ENCODE results near the gene HHAT.

HHAT gene

GRCh38 chr1:210469441-210469840 is 140.7 kb downstream of the HHAT start:
- H3K4me3 ChIP-seq = no peak overlapping the region
- no peak overlapping the region for H3K4me2 ChIP-seq
- H3K4me1 ChIP-seq = no peaks in the 10 kb centered on the region
- no peak overlapping the region for H3K27ac ChIP-seq
- no peaks in the 10 kb centered on the region for H3K9me3 ChIP-seq (replicated peaks in 1 of 11)
- no peaks in the 10 kb centered on the region for H3K27me3 ChIP-seq
- H3K36me3 ChIP-seq = no peaks in the 10 kb centered on the region
- H3K9ac ChIP-seq = no peak overlapping the region
- TF ChIP-seq Cebpa-rat (IDR thresholded peaks at IDR 0.05) = no peak
- H4K20me1 ChIP-seq = no peaks in the 10 kb centered on the region

- Histone ChIP-seq H3K4me3 (no peak overlapping the region), H4K20me1 (no peaks in the 10 kb centered on the region), H3K9me3 (replicated peaks in 1 of 11) (no peaks in the 10 kb centered on the region), H3K36me3 (no peaks in the 10 kb centered on the region; a peak in 1 of 22 replicates), H3K4me1 (no peaks in the 10 kb centered on the region), H3K4me2 (no peak overlapping the region), H3K27ac (no peak overlapping the region), H3K9ac (no peak overlapping the region), H3K27me3 (no peaks in the 10 kb centered on the region)
- TF ChIP-seq Cebpa-rat (IDR thresholded peaks at IDR 0.05) = no peak
Observed at GRCh38 chr1:210475321-210475720, 146.6 kb downstream of the HHAT start.

- Histone ChIP-seq H3K27me3 (no peaks in the 10 kb centered on the region), H3K4me2 (no peak overlapping the region), H3K27ac (no peak overlapping the region), H3K9ac (no peak overlapping the region), H3K9me3 (replicated peaks in 1 of 11) (no peaks in the 10 kb centered on the region), H3K4me1 (no peaks in the 10 kb centered on the region), H3K36me3 (no peaks in the 10 kb centered on the region; a peak in 1 of 22 replicates), H4K20me1 (no peaks in the 10 kb centered on the region), H3K4me3 (no peak overlapping the region)
- TF ChIP-seq Cebpa-rat (IDR thresholded peaks at IDR 0.05) = no peak
Observed at GRCh38 chr1:210475806-210476205, 147.1 kb downstream of the HHAT start.

GRCh38 chr1:210476730-210477129 is 148.0 kb downstream of the HHAT start:
- H3K4me2 ChIP-seq = no peak overlapping the region
- H3K4me1 ChIP-seq = no peaks in the 10 kb centered on the region
- no peaks in the 10 kb centered on the region for H3K27me3 ChIP-seq
- H3K9ac ChIP-seq = no peak overlapping the region
- no peak for TF ChIP-seq Cebpa-rat (IDR thresholded peaks at IDR 0.05)
- no peaks in the 10 kb centered on the region for H4K20me1 ChIP-seq
- H3K4me3 ChIP-seq = no peak overlapping the region
- H3K27ac ChIP-seq = no peak overlapping the region
- H3K36me3 ChIP-seq = no peaks in the 10 kb centered on the region; a peak in 1 of 22 replicates
- H3K9me3 ChIP-seq (replicated peaks in 1 of 11) = no peaks in the 10 kb centered on the region

- Histone ChIP-seq H3K4me1 (no peaks in the 10 kb centered on the region), H3K4me3 (no peak overlapping the region), H3K9ac (no peak overlapping the region), H3K36me3 (no peaks in the 10 kb centered on the region; a peak in 1 of 22 replicates), H4K20me1 (no peaks in the 10 kb centered on the region), H3K4me2 (no peak overlapping the region), H3K27me3 (no peaks in the 10 kb centered on the region), H3K27ac (no peak overlapping the region), H3K9me3 (replicated peaks in 1 of 11) (no peaks in the 10 kb centered on the region)
- no peak for TF ChIP-seq Cebpa-rat (IDR thresholded peaks at IDR 0.05)
Observed at GRCh38 chr1:210477328-210477924, 148.7 kb downstream of the HHAT start.

- H3K9ac ChIP-seq = no peak overlapping the region
- no peak for TF ChIP-seq Cebpa-rat (IDR thresholded peaks at IDR 0.05)
- no peaks in the 10 kb centered on the region; a peak in 1 of 22 replicates for H3K36me3 ChIP-seq
- no peak overlapping the region for H3K27ac ChIP-seq
- H3K9me3 ChIP-seq (replicated peaks in 1 of 11) = no peaks in the 10 kb centered on the region
- H3K4me3 ChIP-seq = no peak overlapping the region
- H3K27me3 ChIP-seq = no peaks in the 10 kb centered on the region
- no peak overlapping the region for H3K4me2 ChIP-seq
- no peaks in the 10 kb centered on the region for H4K20me1 ChIP-seq
- H3K4me1 ChIP-seq = no peaks in the 10 kb centered on the region
Observed at GRCh38 chr1:210478820-210479219, 150.1 kb downstream of the HHAT start.

GRCh38 chr1:210482491-210482890 is 153.8 kb downstream of the HHAT start:
- no peak for TF ChIP-seq Cebpa-rat (IDR thresholded peaks at IDR 0.05)
- Histone ChIP-seq H3K4me3 (no peak overlapping the region), H3K4me1 (no peaks in the 10 kb centered on the region)

GRCh38 chr1:210482945-210483617 is 154.4 kb downstream of the HHAT start:
- no peaks in the 10 kb centered on the region for H3K4me1 ChIP-seq
- no peaks in the 10 kb centered on the region for H3K9me3 ChIP-seq (replicated peaks in 1 of 11)
- no peak overlapping the region for H3K4me2 ChIP-seq
- no peaks in the 10 kb centered on the region for H4K20me1 ChIP-seq
- H3K9ac ChIP-seq = no peak overlapping the region
- TF ChIP-seq Cebpa-rat (IDR thresholded peaks at IDR 0.05) = no peak
- H3K27ac ChIP-seq = no peak overlapping the region
- no peak overlapping the region for H3K4me3 ChIP-seq
- no peaks in the 10 kb centered on the region for H3K27me3 ChIP-seq
- H3K36me3 ChIP-seq = no peaks in the 10 kb centered on the region

More at GRCh38 chr1:210482491-210482890, 153.8 kb downstream of the HHAT start:
- H3K36me3 ChIP-seq = no peaks in the 10 kb centered on the region; a peak in 1 of 22 replicates
- H3K27me3 ChIP-seq = no peaks in the 10 kb centered on the region
- no peak overlapping the region for H3K9ac ChIP-seq
- H3K9me3 ChIP-seq (replicated peaks in 1 of 11) = no peaks in the 10 kb centered on the region
- no peak overlapping the region for H3K4me2 ChIP-seq
- H4K20me1 ChIP-seq = no peaks in the 10 kb centered on the region
- no peak overlapping the region for H3K27ac ChIP-seq

- Histone ChIP-seq H3K9me3 (replicated peaks in 1 of 11) (no peaks in the 10 kb centered on the region), H4K20me1 (no peaks in the 10 kb centered on the region), H3K4me3 (no peak overlapping the region), H3K36me3 (no peaks in the 10 kb centered on the region), H3K4me2 (no peak overlapping the region), H3K4me1 (no peaks in the 10 kb centered on the region), H3K27me3 (no peaks in the 10 kb centered on the region), H3K9ac (no peak overlapping the region), H3K27ac (no peak overlapping the region)
- TF ChIP-seq Cebpa-rat (IDR thresholded peaks at IDR 0.05) = no peak
Observed at GRCh38 chr1:210483821-210484220, 155.1 kb downstream of the HHAT start.

- no peaks in the 10 kb centered on the region for H4K20me1 ChIP-seq
- H3K9ac ChIP-seq = no peak overlapping the region
- no peak for TF ChIP-seq Cebpa-rat (IDR thresholded peaks at IDR 0.05)
- H3K36me3 ChIP-seq = no peaks in the 10 kb centered on the region
- H3K4me2 ChIP-seq = no peak overlapping the region
- no peak overlapping the region for H3K4me3 ChIP-seq
- no peaks in the 10 kb centered on the region for H3K4me1 ChIP-seq
- no peak overlapping the region for H3K27ac ChIP-seq
- H3K27me3 ChIP-seq = no peaks in the 10 kb centered on the region
- no peaks in the 10 kb centered on the region for H3K9me3 ChIP-seq (replicated peaks in 1 of 11)
Observed at GRCh38 chr1:210487021-210487420, 158.3 kb downstream of the HHAT start.

Data from BLaER1 treated with 17β-estradiol and CSF1 and Interleukin-3, amounts not matched to agents 10 nM and 100 nM (cell line).